Neural progenitor cell (in vitro differentiated cells): ENCODE data around the gene TBC1D14. TPM values are rescaled to one million over a fixed set of nuclear protein-coding genes. Genes with fewer than 3 reads are reported as not detected.

Experiments
- DNase-seq: peaks from one replicate; pipeline ENCODE4 v3.0.0-alpha.2; 2016; ENCODE audit warnings: low spot score
- H2AFZ ChIP-seq: fragments of 200-600 bp; sonication (generic); replicated peaks from 2 replicates; pipeline ENCODE4 v1.6.1; 2016; ENCODE audit warnings: antibody characterized with exemption
- H3F3A ChIP-seq: fragments of 200-600 bp; sonication (generic); 2 replicates; pipeline ENCODE4 v1.6.1; 2016; ENCODE audit warnings: antibody characterized with exemption, low read depth
- H3K27ac ChIP-seq: fragments of 200-600 bp; sonication (generic); 2 replicates; pipeline ENCODE4 v1.5.1; 2016; ENCODE audit warnings: mild to moderate bottlenecking
- H3K27me3 ChIP-seq: fragments of 200-600 bp; sonication (generic); 2 replicates; pipeline ENCODE4 v1.6.1; 2016; ENCODE audit warnings: mild to moderate bottlenecking, moderate library complexity
- H3K36me3 ChIP-seq: fragments of 200-600 bp; sonication (generic); 2 replicates; pipeline ENCODE4 v1.5.1; 2016
- H3K4me1 ChIP-seq: fragments of 200-600 bp; sonication (generic); 2 replicates; pipeline ENCODE4 v1.6.1; 2016; ENCODE audit warnings: mixed run types
- H3K4me2 ChIP-seq: fragments of 200-600 bp; sonication (generic); 2 replicates; pipeline ENCODE4 v1.6.1; 2016
- H3K4me3 ChIP-seq: fragments of 200-600 bp; sonication (generic); 2 replicates; pipeline ENCODE4 v1.5.1; 2016
- H3K79me2 ChIP-seq: fragments of 200-600 bp; sonication (generic); 2 replicates; pipeline ENCODE4 v1.6.1; 2016; ENCODE audit warnings: low read depth
- H3K9ac ChIP-seq: fragments of 200-600 bp; sonication (generic); 2 replicates; pipeline ENCODE4 v1.6.1; 2016
- H3K9me3 ChIP-seq: fragments of 200-600 bp; sonication (generic); 2 replicates; pipeline ENCODE4 v1.5.1; 2016; ENCODE audit warnings: low read depth
- H4K20me1 ChIP-seq: fragments of 200-600 bp; sonication (generic); 2 replicates; pipeline ENCODE4 v1.6.1; 2016; ENCODE audit warnings: low read depth
- H3K27ac Mint-ChIP-seq: 3 replicates; pipeline ENCODE4 v1.8.0; 2021; ENCODE audit warnings: mixed read lengths
- H3K27me3 Mint-ChIP-seq: 2 replicates; pipeline ENCODE4 v1.8.0; 2022; ENCODE audit warnings: low read depth, mild to moderate bottlenecking, inconsistent platforms, moderate library complexity, mixed read lengths; ENCODE audit not compliant: insufficient read depth
- H3K36me3 Mint-ChIP-seq: 3 replicates; pipeline ENCODE4 v1.8.0; 2021; ENCODE audit warnings: mixed read lengths
- H3K4me1 Mint-ChIP-seq: 3 replicates; pipeline ENCODE4 v1.8.0; 2021; ENCODE audit warnings: mixed read lengths
- H3K4me3 Mint-ChIP-seq: 3 replicates; pipeline ENCODE4 v1.8.0; 2021; ENCODE audit warnings: mild to moderate bottlenecking, moderate library complexity, mixed read lengths
- H3K9me3 Mint-ChIP-seq: 3 replicates; pipeline ENCODE4 v1.8.0; 2020; ENCODE audit warnings: mixed read lengths
- CTCF ChIP-seq: fragments of 200-600 bp; sonication (generic); IDR thresholded peaks from 2 replicates; pipeline ENCODE4 v1.5.1; 2017; ENCODE audit warnings: antibody characterized with exemption, mild to moderate bottlenecking
- EZH2 ChIP-seq: fragments of 200-600 bp; sonication (generic); IDR thresholded peaks from 2 replicates; pipeline ENCODE4 v1.6.1; 2017; ENCODE audit warnings: antibody characterized with exemption, mild to moderate bottlenecking, moderate library complexity
- EZH2phosphoT487 ChIP-seq: fragments of 200-600 bp; sonication (generic); IDR thresholded peaks from 2 replicates; pipeline ENCODE4 v1.6.1; 2017; ENCODE audit warnings: antibody characterized with exemption
- total RNA-seq: library from RNA; depleted of rRNA; stranded (reverse); fragments of >200 nt; gene quantifications from 2 replicates; pipeline ENCODE4 v1.2.3, GENCODE V29; 2015; ENCODE audit warnings: low replicate concordance

TBC1D14 gene
- total RNA-seq, 1 donor from 2014 or later = 47.9 TPM

GRCh38 chr4:6900181-6900812 is 9.3 kb upstream of the TBC1D14 start:
- Histone ChIP-seq H3K27ac (no peak overlapping the region), H3F3A (no peaks in the 10 kb centered on the region), H2AFZ (no peak overlapping the region), H3K79me2 (no peaks in the 10 kb centered on the region), H3K4me1 (no peaks in the 10 kb centered on the region), H3K4me2 (no peak overlapping the region), H4K20me1 (no peaks in the 10 kb centered on the region), H3K36me3 (no peaks in the 10 kb centered on the region), H3K27me3 (no peaks in the 10 kb centered on the region), H3K4me3 (no peak overlapping the region), H3K9ac (no peak overlapping the region), H3K9me3 (no peaks in the 10 kb centered on the region)
- Mint-ChIP-seq H3K27ac (peak overlapping the region; percentile 72), H3K4me3 (no peak overlapping the region), H3K4me1 (peaks cover 14% of the 10 kb centered on the region), H3K27me3 (peaks cover 6% of the 10 kb centered on the region), H3K9me3 (peaks cover 2% of the 10 kb centered on the region), H3K36me3 (no peaks in the 10 kb centered on the region)
- no peak for DNase-seq
- TF ChIP-seq EZH2phosphoT487 (no peak), CTCF (no peak), EZH2 (no peak)

GRCh38 chr4:6900956-6901355 is 8.7 kb upstream of the TBC1D14 start:
- no peak for DNase-seq
- no peaks in the 10 kb centered on the region for H3K36me3 ChIP-seq
- H3K27ac Mint-ChIP-seq = peak overlapping the region; percentile 72
- H4K20me1 ChIP-seq = no peaks in the 10 kb centered on the region
- peaks cover 2% of the 10 kb centered on the region for H3K9me3 Mint-ChIP-seq
- H3K4me3 Mint-ChIP-seq = no peak overlapping the region
- H3K9ac ChIP-seq = no peak overlapping the region
- H3F3A ChIP-seq = no peaks in the 10 kb centered on the region
- H3K27ac ChIP-seq = no peak overlapping the region
- no peak overlapping the region for H3K4me3 ChIP-seq
- no peaks in the 10 kb centered on the region for H3K9me3 ChIP-seq
- H3K4me2 ChIP-seq = no peak overlapping the region
- H3K4me1 Mint-ChIP-seq = peaks cover 10% of the 10 kb centered on the region
- no peak overlapping the region for H2AFZ ChIP-seq
- H3K4me1 ChIP-seq = no peaks in the 10 kb centered on the region
- peaks cover 6% of the 10 kb centered on the region for H3K27me3 Mint-ChIP-seq
- H3K36me3 Mint-ChIP-seq = no peaks in the 10 kb centered on the region
- no peaks in the 10 kb centered on the region for H3K27me3 ChIP-seq
- TF ChIP-seq EZH2phosphoT487 (no peak), CTCF (no peak), EZH2 (no peak)
- no peaks in the 10 kb centered on the region for H3K79me2 ChIP-seq

- Histone ChIP-seq H3K9ac (no peak overlapping the region), H3K27ac (no peak overlapping the region), H3K36me3 (no peaks in the 10 kb centered on the region), H4K20me1 (no peaks in the 10 kb centered on the region), H3K79me2 (no peaks in the 10 kb centered on the region), H3F3A (no peaks in the 10 kb centered on the region), H3K9me3 (no peaks in the 10 kb centered on the region), H3K4me1 (no peaks in the 10 kb centered on the region), H3K4me3 (no peak overlapping the region), H3K4me2 (no peak overlapping the region), H3K27me3 (peaks cover under 1% of the 10 kb centered on the region), H2AFZ (peak overlapping the region; percentile 17)
- peaks cover 8% of the 10 kb centered on the region for H3K27me3 Mint-ChIP-seq
- H3K4me1 Mint-ChIP-seq = peaks cover 5% of the 10 kb centered on the region
- H3K36me3 Mint-ChIP-seq = no peaks in the 10 kb centered on the region
- peak overlapping the region; percentile 79 for H3K27ac Mint-ChIP-seq
- H3K9me3 Mint-ChIP-seq = peaks cover 2% of the 10 kb centered on the region
- no peak for DNase-seq
- TF ChIP-seq EZH2phosphoT487 (no peak), EZH2 (no peak), CTCF (no peak)
- no peak overlapping the region for H3K4me3 Mint-ChIP-seq
These were observed 7.8 kb upstream of the TBC1D14 start for GRCh38 chr4:6901669-6902317.
